H9 (cell line): ENCODE measurements around the gene VDR. TPM values are rescaled to one million over a fixed set of nuclear protein-coding genes. Genes with fewer than 3 reads are reported as not detected.

Experiments
- DNase-seq: peaks from one replicate; pipeline ENCODE4 v3.0.0-alpha.2; 2017
- H2AFZ ChIP-seq: one replicate; pipeline ENCODE4 v1.6.1; 2013; ENCODE audit warnings: mild to moderate bottlenecking, low read length, control low read depth, moderate library complexity
- H2AK5ac ChIP-seq: 2 replicates; pipeline ENCODE4 v1.6.1; 2013; ENCODE audit warnings: low read length, control low read depth, mixed read lengths; ENCODE audit not compliant: insufficient read length
- H2BK120ac ChIP-seq: one replicate; pipeline ENCODE4 v1.6.1; 2013; ENCODE audit warnings: low read depth, mild to moderate bottlenecking, low read length, control low read depth, inconsistent platforms; ENCODE audit not compliant: poor library complexity, severe bottlenecking
- H2BK12ac ChIP-seq: 2 replicates; pipeline ENCODE4 v1.6.1; 2013; ENCODE audit warnings: low read length, control low read depth, mixed read lengths, low read depth; ENCODE audit not compliant: insufficient read length
- H2BK15ac ChIP-seq: 2 replicates; pipeline ENCODE4 v1.6.1; 2013; ENCODE audit warnings: low read depth, low read length, control low read depth
- H2BK20ac ChIP-seq: one replicate; pipeline ENCODE4 v1.6.1; 2013; ENCODE audit warnings: low read depth, mild to moderate bottlenecking, low read length, control low read depth, inconsistent platforms; ENCODE audit not compliant: poor library complexity, severe bottlenecking
- H2BK5ac ChIP-seq: 2 replicates; pipeline ENCODE4 v1.6.1; 2013; ENCODE audit warnings: low read length, control low read depth, mixed read lengths; ENCODE audit not compliant: insufficient read length
- H3K14ac ChIP-seq: 2 replicates; pipeline ENCODE4 v1.6.1; 2013; ENCODE audit warnings: low read length, control low read depth; ENCODE audit not compliant: insufficient read depth
- H3K18ac ChIP-seq: 2 replicates; pipeline ENCODE4 v1.6.1; 2013; ENCODE audit warnings: low read depth, mild to moderate bottlenecking, mixed read lengths, low read length, control low read depth; ENCODE audit not compliant: insufficient read length
- H3K23ac ChIP-seq: 2 replicates; pipeline ENCODE4 v1.6.1; 2013; ENCODE audit warnings: low read length, control low read depth, mixed read lengths, low read depth; ENCODE audit not compliant: insufficient read length
- H3K23me2 ChIP-seq: 2 replicates; pipeline ENCODE4 v1.6.1; 2013; ENCODE audit warnings: low read depth, mild to moderate bottlenecking, mixed read lengths, low read length, control low read depth; ENCODE audit not compliant: insufficient read length, poor library complexity, severe bottlenecking
- H3K27ac ChIP-seq: 2 replicates; pipeline ENCODE4 v1.5.1; 2013; ENCODE audit warnings: low read length, control low read depth, mixed read lengths, low read depth; ENCODE audit not compliant: insufficient read length
- H3K27me3 ChIP-seq: 2 replicates; pipeline ENCODE4 v1.6.1; 2013; ENCODE audit warnings: low read length, control low read depth, inconsistent platforms; ENCODE audit not compliant: insufficient read depth
- H3K4ac ChIP-seq: 2 replicates; pipeline ENCODE4 v1.6.1; 2013; ENCODE audit warnings: low read depth, mild to moderate bottlenecking, control low read depth, inconsistent platforms, low read length, moderate library complexity
- H3K4me1 ChIP-seq: 2 replicates; pipeline ENCODE4 v1.6.1; 2013; ENCODE audit warnings: low read length, control low read depth, inconsistent platforms; ENCODE audit not compliant: insufficient read depth
- H3K4me2 ChIP-seq: 2 replicates; pipeline ENCODE4 v1.6.1; 2013; ENCODE audit warnings: low read length, control low read depth, mixed read lengths; ENCODE audit not compliant: insufficient read length, insufficient read depth
- H3K56ac ChIP-seq: 2 replicates; pipeline ENCODE4 v1.6.1; 2013; ENCODE audit warnings: low read depth, mild to moderate bottlenecking, mixed read lengths, low read length, control low read depth; ENCODE audit not compliant: insufficient read length
- H3K79me1 ChIP-seq: 2 replicates; pipeline ENCODE4 v1.6.1; 2013; ENCODE audit warnings: low read depth, mild to moderate bottlenecking, moderate library complexity, low read length, control low read depth, inconsistent platforms; ENCODE audit not compliant: insufficient read depth, poor library complexity, severe bottlenecking
- H3K79me2 ChIP-seq: 2 replicates; pipeline ENCODE4 v1.6.1; 2013; ENCODE audit warnings: low read length, control low read depth, inconsistent platforms; ENCODE audit not compliant: insufficient read depth
- H3K9ac ChIP-seq: 2 replicates; pipeline ENCODE4 v1.6.1; 2013; ENCODE audit warnings: low read length, control low read depth, mixed read lengths; ENCODE audit not compliant: insufficient read length; ENCODE audit errors: extremely low read depth
- H3K9me3 ChIP-seq: one replicate; pipeline ENCODE4 v1.6.1; 2013; ENCODE audit warnings: low read depth, low read length, inconsistent platforms; ENCODE audit not compliant: control insufficient read depth
- H3T11ph ChIP-seq: one replicate; pipeline ENCODE4 v1.6.1; 2013; ENCODE audit warnings: mild to moderate bottlenecking, low read length, control low read depth, inconsistent platforms
- H4K20me1 ChIP-seq: one replicate; pipeline ENCODE4 v1.6.1; 2013; ENCODE audit not compliant: control insufficient read depth, insufficient read length, insufficient read depth
- H4K5ac ChIP-seq: 2 replicates; pipeline ENCODE4 v1.6.1; 2013; ENCODE audit warnings: low read depth, mild to moderate bottlenecking, mixed read lengths, low read length, control low read depth; ENCODE audit not compliant: insufficient read length
- H4K8ac ChIP-seq: replicated peaks from 2 replicates; pipeline ENCODE4 v1.6.1; 2013; ENCODE audit warnings: low read length, control low read depth, mixed read lengths, low read depth; ENCODE audit not compliant: insufficient read length
- H4K91ac ChIP-seq: 2 replicates; pipeline ENCODE4 v1.6.1; 2013; ENCODE audit warnings: low read depth, mild to moderate bottlenecking, moderate library complexity, mixed read lengths, low read length, control low read depth; ENCODE audit not compliant: insufficient read length
- H3K27ac Mint-ChIP-seq, 3 experiments: 2 replicates in 2 of 3; 3 replicates in 1 of 3; pipeline ENCODE4 v1.8.0; 2020 to 2021; ENCODE audit warnings: mixed read lengths in 3 of 3, mild to moderate bottlenecking in 1 of 3, moderate library complexity in 1 of 3
- H3K27me3 Mint-ChIP-seq: 2 replicates; pipeline ENCODE4 v1.8.0; 2021; ENCODE audit warnings: low read depth, mild to moderate bottlenecking, moderate library complexity, mixed read lengths
- H3K36me3 Mint-ChIP-seq, 3 experiments: 2 replicates in 2 of 3; 3 replicates in 1 of 3; pipeline ENCODE4 v1.8.0; 2020 to 2021; ENCODE audit warnings: low read depth in 3 of 3, mixed read lengths in 3 of 3; ENCODE audit not compliant: insufficient read depth in 1 of 3
- H3K4me1 Mint-ChIP-seq, 2 experiments: 2 replicates each; pipeline ENCODE4 v1.8.0; 2020; ENCODE audit warnings: mixed read lengths in 2 of 2
- H3K4me3 Mint-ChIP-seq, 2 experiments: 2 replicates in 1 of 2; 3 replicates in 1 of 2; pipeline ENCODE4 v1.8.0; 2020 to 2021; ENCODE audit warnings: mild to moderate bottlenecking in 2 of 2, mixed read lengths in 2 of 2, moderate library complexity in 1 of 2
- H3K9me3 Mint-ChIP-seq, 2 experiments: 2 replicates in 1 of 2; 3 replicates in 1 of 2; pipeline ENCODE4 v1.8.0; 2020; ENCODE audit warnings: mild to moderate bottlenecking in 2 of 2, mixed read lengths in 2 of 2, moderate library complexity in 1 of 2
- CTCF ChIP-seq: fragments of 200-600 bp; sonication (generic); conservative IDR thresholded peaks from 3 replicates; pipeline ENCODE4 v1.8.0; 2021; ENCODE audit warnings: antibody characterized with exemption, mild to moderate bottlenecking
- WGBS: extraction: QIAGEN DNeasy Blood & Tissue Kit; methylation state at CpG from one replicate; pipeline ENCODE4 v1.1.7; 2013; ENCODE audit warnings: missing lambda C conversion rate, low lambda C conversion rate, mixed read lengths; ENCODE audit not compliant: insufficient read length; ENCODE audit errors: extremely low coverage; 5-methylcytosine and 5-hydroxymethylcytosine counted together
- total RNA-seq: library from RNA; stranded (reverse); gene quantifications from 2 replicates; pipeline ENCODE4 v1.2.1, GENCODE V29; 2021

Gene VDR
- total RNA-seq, 1 experiment from 2014 or later, result 0.61 TPM

- peaks cover 16% of the 10 kb centered on the region for H3K27me3 Mint-ChIP-seq
- H3K4ac ChIP-seq, result no peak overlapping the region
- no peak overlapping the region for H4K91ac ChIP-seq
- no peak overlapping the region for H3K23ac ChIP-seq
- no peak overlapping the region for H2AK5ac ChIP-seq
- H3K9me3 ChIP-seq, result no peaks in the 10 kb centered on the region
- DNase-seq, result peak; percentile 63
- H3K27me3 ChIP-seq, result no peaks in the 10 kb centered on the region
- no peak overlapping the region for H2BK15ac ChIP-seq
- TF ChIP-seq CTCF, result peak; percentile 77
- no peak overlapping the region for H2BK12ac ChIP-seq
- H2BK20ac ChIP-seq, result no peak overlapping the region
- H3K79me1 ChIP-seq, result no peaks in the 10 kb centered on the region
- H3K56ac ChIP-seq, result no peak overlapping the region
- H3K27ac Mint-ChIP-seq, result no peak overlapping the region
- H2BK120ac ChIP-seq, result no peak overlapping the region
- no peak overlapping the region for H3K27ac ChIP-seq
- no peak overlapping the region for H3K14ac ChIP-seq
- H3K4me3 Mint-ChIP-seq, result no peak overlapping the region
- no peaks in the 10 kb centered on the region for H3K23me2 ChIP-seq
- H3K4me2 ChIP-seq, result no peak overlapping the region
- no peak overlapping the region for H3K9ac ChIP-seq
- H3K79me2 ChIP-seq, result no peaks in the 10 kb centered on the region
- no CpG with 5 or more reads among the region's 10 CpGs for WGBS
- peaks cover 4% of the 10 kb centered on the region; the same call in 1 of the 2 replicates for H3K4me1 ChIP-seq
- H3K9me3 Mint-ChIP-seq, result no peaks in the 10 kb centered on the region; a peak in 1 of 5 replicates
- no peak overlapping the region for H3K18ac ChIP-seq
- H4K5ac ChIP-seq, result no peak overlapping the region
- no peak overlapping the region for H4K8ac ChIP-seq
- H3T11ph ChIP-seq, result no peak overlapping the region
- H3K36me3 Mint-ChIP-seq, result no peaks in the 10 kb centered on the region
- H4K20me1 ChIP-seq, result no peaks in the 10 kb centered on the region
- H2AFZ ChIP-seq, result no peak overlapping the region
- H3K4me1 Mint-ChIP-seq, result peaks cover 25 to 33% of the 10 kb centered on the region in 2 experiments
- no peak overlapping the region for H2BK5ac ChIP-seq
These were observed 66.4 kb downstream of the VDR start for GRCh38 chr12:47838286-47838931.
